Measurements from ENCODE around the gene CENPU. TPM values are rescaled to one million over a fixed set of nuclear protein-coding genes. Genes with fewer than 3 reads are reported as not detected.
"Not testable (repeated sequence)": the region's sequence is repeated elsewhere in the genome, so short reads cannot be mapped to it uniquely, and the experiment has no call there.

CENPU gene
- total RNA-seq, 1 experiment from 2014 or later = 52.7 TPM

DNA sequence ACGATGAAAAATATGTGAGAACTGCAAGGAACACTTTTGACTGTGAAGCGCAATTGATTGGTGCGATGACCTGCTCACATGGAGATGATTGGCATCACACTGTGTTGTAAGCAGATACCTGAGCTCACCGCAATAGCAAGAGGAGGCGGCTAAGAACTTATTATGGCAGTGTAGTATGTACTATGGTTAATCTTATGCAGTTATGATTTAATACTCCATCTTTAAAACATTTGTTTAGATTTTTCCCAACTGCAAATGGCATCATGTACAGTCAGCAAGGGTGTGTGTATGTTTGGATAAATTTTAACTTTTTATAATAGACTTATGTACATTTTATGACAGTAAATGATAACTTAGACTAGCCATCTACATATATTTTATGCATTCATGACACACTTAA, 58.9 kb downstream of the CENPU start:
- no peak for DNase-seq (ENCODE audit: low spot score)
- in situ Hi-C loops (cut with HindIII; ENCODE audit: low sequenced_read_pairs) = no loop called here

- no peak for DNase-seq (ENCODE audit: low spot score)
- in situ Hi-C loops (cut with HindIII; ENCODE audit: low sequenced_read_pairs) = no loop called here
Observed at GRCh38 chr4:184674011-184674410, 59.9 kb downstream of the CENPU start.

DNA sequence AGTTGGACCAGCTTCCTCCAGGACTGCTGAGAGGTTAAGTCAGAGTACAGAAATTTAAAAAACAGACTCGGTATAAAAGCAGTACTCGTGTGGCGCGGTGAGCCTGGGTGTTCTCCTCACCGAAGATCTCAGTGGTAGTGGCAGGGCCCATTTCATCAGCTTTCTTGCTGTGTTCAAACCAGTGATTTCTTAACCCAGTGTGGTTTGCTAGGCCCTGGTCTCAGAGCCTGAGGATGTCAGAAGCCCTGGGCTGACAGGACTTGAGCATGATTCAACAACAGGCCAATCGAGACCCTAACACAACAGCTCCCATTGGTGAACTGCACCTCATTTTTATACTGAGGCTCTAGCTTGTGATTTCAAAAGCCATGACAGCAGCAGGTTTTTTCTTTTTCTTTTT, 61.2 kb downstream of the CENPU start:
- in situ Hi-C loops (cut with HindIII; ENCODE audit: low sequenced_read_pairs) = no loop called here
- no peak for DNase-seq (ENCODE audit: low spot score)

- in situ Hi-C loops (cut with HindIII; ENCODE audit: low sequenced_read_pairs) = no loop called here
Observed at GRCh38 chr4:184671101-184671500, 62.8 kb downstream of the CENPU start.

DNA sequence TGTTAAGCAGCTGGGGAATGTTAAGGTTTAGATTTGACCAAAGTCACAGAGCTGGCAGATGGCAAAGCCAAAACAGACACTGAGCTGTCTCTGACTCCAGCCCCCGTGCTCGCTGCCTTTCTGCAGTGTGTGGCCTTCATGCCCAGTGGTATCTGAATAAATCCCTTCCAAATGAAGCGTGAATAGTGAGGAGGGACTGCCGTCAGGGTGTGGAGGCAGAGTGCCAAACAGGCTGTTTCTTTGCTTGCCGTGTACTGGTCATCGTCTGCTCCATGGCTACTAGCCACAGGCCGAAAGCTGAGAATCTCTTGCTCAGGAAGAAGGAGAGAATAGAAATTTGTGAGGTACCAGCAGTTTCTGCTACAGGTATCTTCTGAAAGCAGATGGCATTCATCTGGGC, 64.6 kb downstream of the CENPU start:
- DNase-seq (ENCODE audit: low spot score) = peak; percentile 73
- in situ Hi-C loops (cut with HindIII; ENCODE audit: low sequenced_read_pairs) = no loop called here

More at GRCh38 chr4:184671101-184671500, 62.8 kb downstream of the CENPU start:
- no peak for DNase-seq (ENCODE audit: low spot score)

GRCh38 chr4:184668511-184669114, 65.3 kb downstream of the CENPU start:
- in situ Hi-C loops (cut with HindIII; ENCODE audit: low sequenced_read_pairs) = no loop called here
- DNase-seq (ENCODE audit: low spot score) = no peak

- in situ Hi-C loops (cut with HindIII; ENCODE audit: low sequenced_read_pairs) = no loop called here
- no peak for DNase-seq (ENCODE audit: low spot score)
Observed at GRCh38 chr4:184668096-184668495, 65.8 kb downstream of the CENPU start.

- in situ Hi-C loops (cut with HindIII; ENCODE audit: low sequenced_read_pairs) = no loop called here
- DNase-seq (ENCODE audit: low spot score) = no peak
Observed at GRCh38 chr4:184666670-184667069, 67.2 kb downstream of the CENPU start.

DNA sequence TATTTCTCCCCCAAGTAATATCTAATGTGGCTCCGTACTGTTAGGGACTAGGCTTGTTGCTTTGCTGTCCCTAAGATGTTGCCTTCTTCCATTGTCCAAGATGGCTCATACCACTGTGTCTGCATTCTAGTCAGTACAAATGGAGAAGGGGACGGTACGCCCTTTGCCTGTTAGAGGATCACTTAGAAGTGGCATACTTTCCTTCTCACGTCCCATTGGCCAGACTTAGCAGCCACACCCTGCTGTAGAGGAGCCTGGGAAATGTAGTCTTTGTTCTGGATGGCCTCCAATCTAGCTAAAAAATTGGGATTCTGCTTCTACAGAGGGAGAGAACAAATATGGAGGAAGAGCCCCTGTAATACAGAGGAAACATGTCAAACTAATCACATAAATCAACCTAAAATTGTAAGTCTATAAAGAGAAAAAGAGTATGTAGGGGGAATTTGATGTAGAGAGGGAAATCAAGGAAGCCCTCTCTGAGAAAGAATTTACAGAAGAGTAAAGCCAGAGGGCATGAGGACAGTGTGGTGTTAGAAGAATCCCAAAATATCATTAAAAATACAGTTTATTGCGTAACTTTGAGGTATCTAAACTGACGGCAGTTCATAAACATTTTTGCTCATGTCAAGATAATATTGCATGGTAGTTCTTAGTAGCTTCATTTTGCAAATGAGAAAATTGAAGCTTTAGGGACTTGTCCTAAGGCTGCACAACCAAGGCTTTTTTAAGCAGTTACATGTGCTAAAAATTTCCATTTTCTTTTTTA, 69.3 kb downstream of the CENPU start:
- DNase-seq (ENCODE audit: low spot score) = peak; percentile 23
- in situ Hi-C loops (cut with HindIII; ENCODE audit: low sequenced_read_pairs) = no loop called here

DNA sequence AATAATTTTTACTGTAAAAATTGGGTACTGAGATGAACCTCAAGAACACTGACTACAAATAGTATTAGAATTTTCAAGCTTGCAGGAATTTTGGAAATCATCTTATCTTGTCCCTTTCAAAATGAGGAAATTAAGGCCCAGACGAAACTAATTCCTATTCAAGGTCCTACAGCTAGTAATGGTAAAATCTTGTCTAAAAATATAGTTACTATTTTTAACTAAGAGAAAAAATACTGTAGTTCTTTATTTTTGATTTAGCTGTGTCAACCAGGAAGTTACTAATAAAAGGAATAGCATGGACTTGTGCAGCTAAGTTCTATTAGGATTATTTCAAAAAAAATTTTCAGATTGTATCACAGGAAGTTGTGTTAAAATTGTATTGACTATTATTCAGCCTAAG, 71.7 kb downstream of the CENPU start:
- no peak for DNase-seq (ENCODE audit: low spot score)
- in situ Hi-C loops (cut with HindIII; ENCODE audit: low sequenced_read_pairs) = no loop called here

- no peak for DNase-seq (ENCODE audit: low spot score)
- in situ Hi-C loops (cut with HindIII; ENCODE audit: low sequenced_read_pairs) = no loop called here
Observed at GRCh38 chr4:184660978-184661377, 72.9 kb downstream of the CENPU start.

DNA sequence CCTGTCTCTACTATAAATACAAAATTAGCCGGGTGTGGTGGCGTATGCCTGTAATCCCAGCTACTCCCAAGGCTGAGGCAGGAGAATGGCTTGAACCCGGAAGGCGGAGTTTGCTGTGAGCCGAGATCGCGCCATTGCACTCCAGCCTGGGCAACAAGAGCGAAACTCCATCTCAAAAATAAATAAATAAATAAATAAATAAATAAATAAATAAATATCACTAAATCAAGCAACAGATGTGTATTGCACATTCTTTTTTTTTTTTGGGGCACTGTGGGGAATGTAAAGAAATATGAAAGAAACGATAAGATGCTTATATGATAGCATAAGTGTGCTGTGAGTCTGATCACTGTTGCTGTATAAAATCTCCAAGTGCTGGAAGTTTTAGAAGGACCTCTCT, 76.1 kb downstream of the CENPU start:
- in situ Hi-C loops (cut with HindIII; ENCODE audit: low sequenced_read_pairs) = not testable (repeated sequence)

DNA sequence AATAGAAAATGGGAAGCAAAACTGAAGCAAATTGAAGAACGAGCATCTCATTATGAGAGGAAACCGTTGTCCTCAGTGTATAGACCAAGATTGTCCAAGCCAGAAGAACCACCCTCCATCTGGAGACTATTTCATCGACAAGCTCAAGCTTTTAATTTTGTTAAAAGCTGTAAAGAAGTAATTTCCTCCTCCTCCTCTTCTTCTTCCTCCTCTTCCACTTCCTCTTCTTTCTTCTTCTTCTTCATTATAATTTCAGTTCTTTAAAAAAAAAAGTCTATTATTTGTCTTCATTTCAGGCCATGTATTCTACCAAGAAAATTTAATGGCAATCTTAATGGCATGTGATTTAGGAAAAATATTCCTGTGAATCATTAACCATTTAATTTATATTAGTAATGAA, 76.8 kb downstream of the CENPU start:
- DNase-seq (ENCODE audit: low spot score) = no peak
- in situ Hi-C loops (cut with HindIII; ENCODE audit: low sequenced_read_pairs) = no loop called here

More for the DNA sequence above, 76.1 kb downstream of the CENPU start:
- DNase-seq (ENCODE audit: low spot score) = not testable (repeated sequence)

- DNase-seq (ENCODE audit: low spot score) = no peak
- in situ Hi-C loops (cut with HindIII; ENCODE audit: low sequenced_read_pairs) = no loop called here
Observed at GRCh38 chr4:184655889-184656869, 77.7 kb downstream of the CENPU start.

GRCh38 chr4:184653650-184654049, 80.2 kb downstream of the CENPU start:
- DNase-seq (ENCODE audit: low spot score) = no peak
- in situ Hi-C loops (cut with HindIII; ENCODE audit: low sequenced_read_pairs) = no loop called here

- in situ Hi-C loops (cut with HindIII; ENCODE audit: low sequenced_read_pairs); DNase-seq (ENCODE audit: low spot score): not testable (repeated sequence)
Observed at GRCh38 chr4:184652681-184653080, 81.2 kb downstream of the CENPU start.

DNA sequence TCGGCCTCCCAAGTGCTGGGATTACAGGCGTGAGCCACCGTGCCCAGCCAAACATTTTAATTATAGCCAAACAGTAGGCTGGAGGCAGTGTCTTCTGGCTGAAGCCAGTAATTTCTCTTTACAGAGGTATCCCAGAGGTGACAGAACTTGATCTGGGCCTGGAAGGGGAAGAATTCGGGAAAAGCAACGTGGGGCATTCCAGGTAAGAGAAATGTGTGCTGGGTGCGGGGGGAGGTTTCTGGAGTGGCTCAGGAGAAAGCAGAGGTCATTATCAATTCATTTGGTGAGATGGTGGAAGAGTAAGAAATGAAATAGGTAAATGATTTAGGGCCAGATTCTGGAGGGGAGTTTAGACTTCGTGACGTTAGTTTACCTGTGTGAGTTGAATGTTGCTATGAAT, 82.0 kb downstream of the CENPU start:
- DNase-seq (ENCODE audit: low spot score) = no peak
- in situ Hi-C loops (cut with HindIII; ENCODE audit: low sequenced_read_pairs) = no loop called here

DNA sequence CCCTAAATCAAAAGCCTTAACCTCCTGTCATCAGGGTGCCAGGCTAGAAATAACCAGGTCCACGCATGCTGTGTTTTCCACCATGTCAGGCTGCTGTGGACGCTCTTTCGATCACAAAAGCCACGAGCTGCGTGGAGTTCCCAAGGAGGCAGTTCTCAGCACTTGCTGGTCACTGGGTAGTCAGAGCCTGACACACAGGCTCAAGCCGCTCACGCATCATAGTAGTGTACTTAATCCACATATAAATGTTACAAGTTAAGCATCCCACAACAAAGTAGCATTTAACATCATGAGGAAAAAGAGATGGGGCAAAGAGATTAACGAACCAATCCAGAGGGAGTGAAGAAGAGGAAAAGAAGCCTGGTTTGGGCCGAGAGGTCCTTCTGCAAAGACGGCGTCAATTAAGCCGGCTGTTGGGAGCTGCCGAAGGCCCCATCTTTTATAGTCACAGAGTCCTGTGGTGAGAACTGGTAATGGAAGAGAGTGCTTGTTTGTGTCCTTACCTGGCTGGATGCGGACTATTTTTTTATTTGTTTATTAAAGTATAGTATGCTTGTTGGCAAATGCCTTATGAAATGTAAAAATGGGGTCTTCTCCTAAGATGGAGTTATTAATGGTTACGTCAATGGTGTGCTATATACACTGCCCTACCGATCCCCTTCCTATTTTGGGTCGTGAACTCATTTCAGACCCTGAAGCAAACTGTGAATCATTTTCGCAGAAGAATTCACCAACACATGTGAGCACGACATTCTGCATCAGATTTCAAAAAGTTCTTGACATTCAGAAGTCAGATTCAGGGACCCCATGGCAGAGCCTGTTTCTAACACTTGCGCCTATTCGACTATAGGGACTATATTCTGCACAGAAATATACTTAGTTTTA, 83.7 kb downstream of the CENPU start:
- in situ Hi-C loops (cut with HindIII; ENCODE audit: low sequenced_read_pairs) = no loop called here
- peak; percentile 66 for DNase-seq (ENCODE audit: low spot score)
